ENCODE data around the gene ADCY5. TPM values are rescaled to one million over a fixed set of nuclear protein-coding genes. Genes with fewer than 3 reads are reported as not detected.

The ADCY5 gene
- total and polyA plus RNA-seq, 2 donors (not counting 1 experiment from before 2014, with no cell fraction given), result not detected

DNA sequence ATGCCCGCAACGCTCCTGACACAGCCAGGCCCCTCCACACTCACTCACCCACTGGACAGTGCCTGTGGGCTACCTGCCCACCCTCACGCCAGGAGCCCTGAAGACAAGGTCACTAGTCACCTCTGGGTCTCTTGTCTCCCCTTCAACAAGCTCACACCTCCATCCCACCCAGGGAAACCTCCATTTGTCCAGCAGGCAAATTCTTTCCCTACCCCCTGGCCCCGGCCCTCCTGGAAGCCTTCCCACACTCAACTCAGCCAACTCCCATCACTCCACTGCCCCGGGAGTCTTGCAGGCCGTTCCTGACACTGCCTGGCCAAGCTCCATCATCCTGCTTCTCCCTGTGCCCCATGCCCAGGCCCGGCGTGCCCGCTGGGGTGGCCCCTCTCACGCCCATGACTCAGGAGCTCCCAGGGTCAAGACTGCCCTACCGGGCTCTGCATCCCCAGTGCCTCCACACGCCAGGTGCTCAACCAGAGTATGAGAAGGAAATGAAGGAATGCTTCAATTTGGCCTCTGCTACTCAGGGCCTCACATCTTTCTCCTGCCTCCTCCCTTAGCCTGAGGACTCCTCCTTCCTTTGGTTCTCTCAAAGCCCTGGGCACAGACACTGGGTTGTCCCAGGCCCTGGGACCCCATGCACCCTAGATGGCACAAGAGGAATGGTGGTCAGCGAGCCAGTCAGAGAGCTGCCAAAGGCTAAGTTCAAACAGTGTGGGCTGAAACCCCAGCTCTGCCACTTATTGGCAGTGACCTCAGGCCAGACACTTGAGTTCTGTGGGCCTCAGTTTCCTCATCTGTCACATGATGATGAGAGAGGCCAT is 158.6 kb downstream of the ADCY5 start:
- no peaks in the 10 kb centered on the region for H3K4me1 ChIP-seq (ENCODE audit: control insufficient read depth in 2 of 2, insufficient read depth in 2 of 2, low read length in 2 of 2)
- H2AFZ ChIP-seq (ENCODE audit: insufficient read depth, low read depth, low read length, poor library complexity, severe bottlenecking), result no peak overlapping the region
- H3K27me3 Mint-ChIP-seq, result peaks cover 4% of the 10 kb centered on the region
- H3K27ac ChIP-seq (ENCODE audit: low read length in 2 of 2), result no peak overlapping the region
- intact Hi-C loops (cut with micrococcal nuclease), result no loop called here
- ChIA-PET CTCF (no interaction called here), POLR2A (no interaction called here)
- no peak overlapping the region for H3K4me3 ChIP-seq (ENCODE audit: control extremely low read depth in 1 of 5, extremely low read depth in 1 of 5, insufficient read depth in 1 of 5, low read depth in 2 of 5, low read length in 4 of 5)
- H3K36me3 ChIP-seq (replicated peaks in 1 of 2; ENCODE audit: control extremely low read depth in 1 of 2, control insufficient read depth in 1 of 2, extremely low read depth in 1 of 2, insufficient read depth in 2 of 2, low read length in 1 of 2), result no peaks in the 10 kb centered on the region
- H3K9ac ChIP-seq (ENCODE audit: low read length), result no peak overlapping the region
- TF ChIP-seq EZH2 (IDR thresholded peaks at IDR 0.05; ENCODE audit: borderline replicate concordance, insufficient read depth, low read depth, low read length, poor library complexity, severe bottlenecking), result no peak
- TF ChIP-seq, protein P1, sequence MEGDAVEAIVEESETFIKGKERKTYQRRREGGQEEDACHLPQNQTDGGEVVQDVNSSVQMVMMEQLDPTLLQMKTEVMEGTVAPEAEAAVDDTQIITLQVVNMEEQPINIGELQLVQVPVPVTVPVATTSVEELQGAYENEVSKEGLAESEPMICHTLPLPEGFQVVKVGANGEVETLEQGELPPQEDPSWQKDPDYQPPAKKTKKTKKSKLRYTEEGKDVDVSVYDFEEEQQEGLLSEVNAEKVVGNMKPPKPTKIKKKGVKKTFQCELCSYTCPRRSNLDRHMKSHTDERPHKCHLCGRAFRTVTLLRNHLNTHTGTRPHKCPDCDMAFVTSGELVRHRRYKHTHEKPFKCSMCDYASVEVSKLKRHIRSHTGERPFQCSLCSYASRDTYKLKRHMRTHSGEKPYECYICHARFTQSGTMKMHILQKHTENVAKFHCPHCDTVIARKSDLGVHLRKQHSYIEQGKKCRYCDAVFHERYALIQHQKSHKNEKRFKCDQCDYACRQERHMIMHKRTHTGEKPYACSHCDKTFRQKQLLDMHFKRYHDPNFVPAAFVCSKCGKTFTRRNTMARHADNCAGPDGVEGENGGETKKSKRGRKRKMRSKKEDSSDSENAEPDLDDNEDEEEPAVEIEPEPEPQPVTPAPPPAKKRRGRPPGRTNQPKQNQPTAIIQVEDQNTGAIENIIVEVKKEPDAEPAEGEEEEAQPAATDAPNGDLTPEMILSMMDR (IDR thresholded peaks at IDR 0.05), result no peak
- H3K79me2 ChIP-seq (ENCODE audit: control insufficient read depth, insufficient read depth, low read length), result no peaks in the 10 kb centered on the region
- no peak overlapping the region for H3K27ac Mint-ChIP-seq
- no peaks in the 10 kb centered on the region for H4K20me1 ChIP-seq (ENCODE audit: control insufficient read depth, insufficient read depth, low read length, poor library complexity, severe bottlenecking)
- no peaks in the 10 kb centered on the region for H3K27me3 ChIP-seq (replicated peaks in 1 of 4; ENCODE audit: control extremely low read depth in 1 of 4, control insufficient read depth in 3 of 4, insufficient read depth in 4 of 4, low read length in 3 of 4)
- H3K4me2 ChIP-seq (replicated peaks; ENCODE audit: low read depth, low read length, poor library complexity, severe bottlenecking), result no peak overlapping the region
- DNase-seq, result no peak
- H3K9me3 ChIP-seq (ENCODE audit: control extremely low read depth in 1 of 3, control insufficient read depth in 2 of 3, insufficient read depth in 1 of 3, low read length in 2 of 3), result peaks cover 0 to 10% (median 0%) of the 10 kb centered on the region in 3 donors
- ATAC-seq (ENCODE audit: low read depth), result no peak
- no peaks in the 10 kb centered on the region for H3K4me1 Mint-ChIP-seq
- 88% methylated on average over 11 of the region's 13 CpGs for WGBS (ENCODE audit: insufficient coverage)
- H3K4me3 Mint-ChIP-seq, result no peak overlapping the region
- H3K9me3 Mint-ChIP-seq (ENCODE audit: insufficient read depth), result no peaks in the 10 kb centered on the region

DNA sequence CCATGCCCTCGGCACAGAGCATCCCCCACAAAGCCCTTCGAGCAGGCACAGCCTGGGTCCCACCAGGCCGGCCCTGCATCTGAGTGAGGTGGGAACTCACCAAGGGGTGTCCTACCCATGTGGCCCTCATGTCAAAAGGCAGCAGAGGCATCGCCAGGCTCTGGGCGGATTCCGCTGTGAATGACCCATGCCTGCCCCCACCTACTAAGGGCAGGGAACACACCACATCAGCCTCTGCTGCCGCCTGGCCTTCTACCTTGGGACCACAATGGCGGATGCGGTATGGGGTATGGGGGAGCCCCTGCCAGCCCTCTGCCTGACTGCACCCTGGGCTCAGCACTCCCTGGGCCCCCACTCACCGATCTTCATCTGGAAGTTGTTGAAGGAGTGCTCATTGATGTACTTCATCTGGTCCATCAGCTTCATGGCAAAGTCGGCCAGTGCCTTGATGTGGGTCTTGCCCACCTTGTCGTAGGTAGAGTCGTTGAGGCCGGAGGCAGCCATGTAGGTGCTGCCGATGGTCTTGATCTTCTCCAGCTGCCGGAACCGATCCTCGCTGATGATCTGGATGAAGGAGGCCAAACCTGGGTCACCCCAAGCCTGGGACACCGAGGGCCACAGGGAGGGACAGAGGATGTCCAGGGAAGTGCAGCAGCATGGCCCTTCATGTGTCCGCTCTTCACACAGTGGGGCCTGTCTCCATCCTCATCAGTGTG is 159.3 kb downstream of the ADCY5 start:
- Histone ChIP-seq H4K20me1 (ENCODE audit: control insufficient read depth, insufficient read depth, low read length, poor library complexity, severe bottlenecking) (no peaks in the 10 kb centered on the region), H3K36me3 (replicated peaks in 1 of 2; ENCODE audit: control extremely low read depth in 1 of 2, control insufficient read depth in 1 of 2, extremely low read depth in 1 of 2, insufficient read depth in 2 of 2, low read length in 1 of 2) (no peaks in the 10 kb centered on the region), H3K4me3 (ENCODE audit: control extremely low read depth in 1 of 5, extremely low read depth in 1 of 5, insufficient read depth in 1 of 5, low read depth in 2 of 5, low read length in 4 of 5) (no peak overlapping the region), H3K9ac (ENCODE audit: low read length) (no peak overlapping the region), H3K4me1 (ENCODE audit: control insufficient read depth in 2 of 2, insufficient read depth in 2 of 2, low read length in 2 of 2) (no peaks in the 10 kb centered on the region), H3K27me3 (replicated peaks in 1 of 4; ENCODE audit: control extremely low read depth in 1 of 4, control insufficient read depth in 3 of 4, insufficient read depth in 4 of 4, low read length in 3 of 4) (no peaks in the 10 kb centered on the region), H3K27ac (ENCODE audit: low read length in 2 of 2) (no peak overlapping the region), H3K9me3 (ENCODE audit: control extremely low read depth in 1 of 3, control insufficient read depth in 2 of 3, insufficient read depth in 1 of 3, low read length in 2 of 3) (peaks cover 0 to 10% (median 0%) of the 10 kb centered on the region in 3 donors), H3K79me2 (ENCODE audit: control insufficient read depth, insufficient read depth, low read length) (no peaks in the 10 kb centered on the region), H3K4me2 (replicated peaks; ENCODE audit: low read depth, low read length, poor library complexity, severe bottlenecking) (no peak overlapping the region), H2AFZ (ENCODE audit: insufficient read depth, low read depth, low read length, poor library complexity, severe bottlenecking) (no peak overlapping the region)
- ChIA-PET CTCF (no interaction called here), POLR2A (no interaction called here)
- Mint-ChIP-seq H3K4me3 (no peak overlapping the region), H3K27ac (no peak overlapping the region), H3K9me3 (ENCODE audit: insufficient read depth) (no peaks in the 10 kb centered on the region), H3K4me1 (no peaks in the 10 kb centered on the region), H3K27me3 (peaks cover 4% of the 10 kb centered on the region)
- 94% methylated on average over 18 of the region's 20 CpGs for WGBS (ENCODE audit: insufficient coverage)
- intact Hi-C loops (cut with micrococcal nuclease), result no loop called here
- no peak for DNase-seq
- no peak for ATAC-seq (ENCODE audit: low read depth)
- TF ChIP-seq EZH2 (IDR thresholded peaks at IDR 0.05; ENCODE audit: borderline replicate concordance, insufficient read depth, low read depth, low read length, poor library complexity, severe bottlenecking), result no peak
- TF ChIP-seq, protein P1 (IDR thresholded peaks at IDR 0.05), result no peak
